Activated gamma-delta T cell treated with Interleukin-2 at 50 U/mL for 16 hours (primary cell): ENCODE results near the gene INS.

Experiments
- DNase-seq: peaks from one replicate; pipeline ENCODE4 v3.0.0-alpha.2; 2020

The INS gene

DNA sequence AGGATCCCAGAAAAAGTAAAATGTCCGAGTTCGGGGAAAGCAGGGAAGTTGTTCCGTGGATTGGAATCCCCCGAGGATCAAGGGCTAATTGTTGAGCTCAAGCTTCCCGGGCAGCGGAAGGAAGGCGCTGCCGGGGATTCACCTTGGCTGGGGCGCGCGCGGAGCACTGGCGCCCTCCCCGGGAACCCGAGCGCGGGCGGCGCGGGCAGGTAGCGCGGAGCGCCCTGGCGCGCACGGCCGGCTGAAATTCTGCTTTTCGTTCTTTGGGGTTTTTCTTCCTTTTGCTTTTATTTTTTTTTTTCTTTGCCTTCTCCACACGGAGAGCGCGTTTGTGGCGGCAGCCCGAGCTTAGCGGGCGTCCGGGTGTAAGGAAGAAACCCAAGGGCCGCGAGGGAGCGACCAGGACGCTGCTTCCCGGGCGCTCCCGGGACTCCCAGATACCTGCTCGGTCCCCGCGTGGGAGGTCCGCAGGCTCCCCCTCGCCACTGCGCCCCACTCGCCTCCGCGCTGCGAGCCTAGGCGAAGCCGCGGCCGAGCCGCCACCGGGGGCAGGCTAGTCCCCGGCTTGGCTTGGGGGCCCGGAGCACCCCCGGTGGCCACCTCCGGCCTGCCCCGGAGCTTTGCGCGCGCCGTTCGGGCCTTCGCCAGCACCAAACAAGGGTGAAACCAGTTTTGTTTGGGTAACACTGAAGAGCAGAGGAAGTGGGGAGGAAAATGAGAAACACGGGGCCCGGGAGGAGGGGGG lies 17.0 kb downstream of the INS start:
- DNase-seq: no peak

DNA sequence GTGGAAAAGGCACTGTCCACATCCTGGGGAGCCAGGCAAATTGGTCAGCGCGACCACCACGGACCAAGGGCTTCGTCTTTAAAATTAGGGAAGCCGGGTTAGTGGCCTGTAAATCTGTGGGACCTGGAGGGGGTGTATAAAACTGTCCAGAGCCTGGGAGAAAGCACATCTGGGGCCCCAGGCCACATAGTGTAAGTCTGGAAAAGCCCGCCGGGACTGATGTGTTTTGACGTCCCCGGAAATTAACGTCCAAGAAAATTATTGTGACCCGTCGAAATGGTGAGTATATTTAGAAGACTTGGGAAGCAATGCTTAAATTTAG lies 17.6 kb downstream of the INS start:
- no peak for DNase-seq

DNA sequence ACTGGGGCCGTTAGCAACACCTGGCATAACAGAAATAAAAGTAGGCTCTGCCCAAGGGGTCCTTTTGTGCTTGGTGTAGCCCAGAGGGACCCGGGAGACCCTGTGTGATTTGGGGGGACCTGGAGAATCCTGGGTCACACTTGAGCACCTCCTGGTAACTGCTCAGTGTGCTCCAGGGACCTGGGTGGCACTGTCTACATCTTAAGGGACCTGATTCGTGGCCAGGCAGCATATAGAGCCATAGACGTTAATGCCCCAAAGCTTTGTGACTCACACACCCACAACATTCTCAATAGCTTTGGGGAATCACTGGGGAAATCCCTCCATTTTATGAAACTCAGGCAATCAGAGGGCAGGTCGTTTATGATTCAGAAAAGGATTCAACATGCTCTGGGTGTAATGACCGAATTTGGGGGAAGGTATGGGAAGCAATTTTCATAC lies 18.2 kb downstream of the INS start:
- DNase-seq: no peak

DNA sequence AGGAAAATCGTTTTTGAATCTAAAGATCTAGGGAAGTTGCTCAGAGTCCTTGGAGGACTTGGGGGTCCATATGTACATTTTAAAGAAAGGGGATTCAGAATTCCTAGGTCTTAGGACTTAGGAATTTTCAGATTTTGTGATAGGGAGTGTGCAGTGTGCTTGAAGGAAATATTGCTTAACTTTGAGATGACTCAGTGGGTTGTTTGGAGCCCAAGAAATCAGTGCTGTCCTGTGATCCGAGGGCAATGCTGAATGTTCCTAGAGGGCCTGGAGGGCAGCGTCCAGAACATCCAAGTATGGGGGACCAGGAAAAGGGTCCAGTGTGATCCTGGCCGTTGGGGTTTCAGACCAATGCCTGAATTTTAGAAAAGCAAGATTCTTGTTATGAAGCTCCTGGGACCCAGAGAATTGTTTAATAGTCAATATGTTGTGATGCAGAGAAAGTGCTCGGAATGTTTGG lies 18.7 kb downstream of the INS start:
- DNase-seq: no peak

DNA sequence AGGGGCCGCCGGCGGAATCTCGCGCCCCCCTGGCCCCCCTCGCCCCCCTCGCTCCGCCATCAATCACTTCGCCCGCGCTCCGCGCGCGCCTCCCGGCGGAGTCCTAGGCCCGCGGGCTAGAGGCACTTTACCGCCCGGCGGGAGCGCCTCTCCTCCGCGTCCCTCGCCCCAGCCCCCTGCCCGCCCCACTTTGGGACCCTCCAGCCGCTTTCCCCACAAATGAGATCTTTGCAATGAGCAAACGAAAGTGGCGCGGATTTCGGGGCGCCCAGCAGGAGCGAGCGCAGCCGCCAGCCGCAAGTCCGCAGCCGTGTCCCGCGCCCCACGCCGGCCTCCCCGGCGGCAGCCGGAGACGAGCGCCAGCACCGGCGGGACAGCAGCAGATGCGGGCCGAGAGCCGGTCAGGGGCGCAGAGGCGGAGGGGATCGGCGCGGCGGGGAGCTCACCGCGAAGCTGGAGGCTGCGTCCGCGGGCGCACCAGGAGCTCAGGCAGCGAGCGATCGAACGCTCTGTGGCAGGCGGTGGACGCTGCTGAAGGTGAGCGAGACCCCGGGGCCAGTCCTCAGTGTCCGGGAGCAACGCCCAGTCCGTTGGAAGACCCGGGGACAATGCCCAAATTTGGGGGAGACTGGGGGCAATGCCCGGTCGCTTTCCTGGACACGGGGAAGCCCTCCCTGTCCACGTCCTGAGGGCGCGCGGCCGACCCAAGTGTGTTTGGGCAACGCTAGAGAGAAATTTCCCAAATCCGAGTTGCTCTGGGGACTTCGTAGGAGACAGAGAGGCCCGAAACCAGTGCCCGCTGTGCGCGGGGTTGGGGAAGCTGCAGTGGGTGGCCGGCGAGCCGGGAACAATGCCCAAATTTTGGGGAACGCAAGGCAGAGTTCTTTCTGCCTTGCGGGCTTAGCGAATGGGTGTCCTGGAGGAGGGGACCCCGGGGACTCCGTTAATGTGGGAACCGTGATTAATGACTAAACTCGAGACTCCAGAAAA lies 20.3 kb downstream of the INS start:
- no peak for DNase-seq

DNA sequence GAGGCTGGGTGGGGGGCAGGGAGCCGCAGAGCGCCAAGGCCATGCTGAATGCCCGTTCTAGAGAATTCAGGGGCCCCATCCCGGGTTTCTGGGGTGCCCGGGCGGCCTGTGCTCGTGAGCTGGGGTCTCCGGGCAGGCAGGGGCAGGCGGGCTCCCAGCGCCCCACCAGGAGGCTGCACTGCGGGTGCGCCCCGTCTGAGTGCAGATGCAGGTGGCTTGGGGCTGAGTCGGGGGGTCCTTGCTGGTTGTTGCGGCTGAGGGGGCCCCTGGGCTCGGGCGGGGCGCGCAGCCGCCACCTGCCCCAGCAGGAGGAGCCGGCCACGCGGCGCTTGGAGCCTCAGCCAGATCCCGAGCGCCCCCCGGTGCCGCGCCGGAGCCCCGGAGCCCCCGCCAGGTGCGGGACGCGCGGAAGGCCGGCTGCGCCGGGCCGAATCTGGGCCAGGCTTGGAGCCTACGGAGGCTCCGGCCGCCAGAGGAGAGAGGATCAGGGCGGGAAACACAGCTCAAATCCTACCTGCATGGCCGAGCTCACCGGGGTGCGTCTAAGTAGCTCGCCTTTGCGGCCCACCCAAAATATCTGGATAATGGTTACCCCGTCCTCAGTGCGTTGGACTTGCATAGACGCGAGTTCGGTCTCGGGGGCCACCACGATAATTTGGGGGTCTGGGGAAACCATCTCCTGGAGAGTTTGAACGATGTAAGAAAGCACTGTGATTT lies 21.2 kb downstream of the INS start:
- DNase-seq: no peak

DNA sequence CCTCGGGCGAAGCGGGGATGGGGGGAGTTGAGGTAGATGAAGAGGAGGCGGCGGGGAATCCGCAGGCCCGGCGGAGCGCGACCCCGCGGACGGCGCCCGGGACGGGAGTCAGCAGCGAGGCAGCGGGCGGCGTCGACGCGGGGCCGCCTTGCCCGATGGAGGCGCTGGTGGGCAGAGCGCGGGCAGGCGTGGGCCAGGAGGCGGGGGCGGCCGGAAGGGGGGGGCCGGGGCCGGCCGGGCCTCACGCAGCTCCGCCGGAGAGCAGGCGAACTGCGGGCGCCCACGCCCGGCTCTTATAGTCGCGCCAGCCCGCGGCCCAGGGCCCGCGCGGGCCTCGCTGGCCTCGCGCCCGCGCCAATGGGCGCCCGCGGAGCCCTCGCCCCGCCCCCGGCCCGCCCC lies 21.9 kb downstream of the INS start, which contains the start of gene IGF2:
IGF2 (minus strand) TSS at position 267 of the 399 bp plus-strand sequence. CDS start 3,866 bp downstream, outside the sequence.
- no peak for DNase-seq

DNA sequence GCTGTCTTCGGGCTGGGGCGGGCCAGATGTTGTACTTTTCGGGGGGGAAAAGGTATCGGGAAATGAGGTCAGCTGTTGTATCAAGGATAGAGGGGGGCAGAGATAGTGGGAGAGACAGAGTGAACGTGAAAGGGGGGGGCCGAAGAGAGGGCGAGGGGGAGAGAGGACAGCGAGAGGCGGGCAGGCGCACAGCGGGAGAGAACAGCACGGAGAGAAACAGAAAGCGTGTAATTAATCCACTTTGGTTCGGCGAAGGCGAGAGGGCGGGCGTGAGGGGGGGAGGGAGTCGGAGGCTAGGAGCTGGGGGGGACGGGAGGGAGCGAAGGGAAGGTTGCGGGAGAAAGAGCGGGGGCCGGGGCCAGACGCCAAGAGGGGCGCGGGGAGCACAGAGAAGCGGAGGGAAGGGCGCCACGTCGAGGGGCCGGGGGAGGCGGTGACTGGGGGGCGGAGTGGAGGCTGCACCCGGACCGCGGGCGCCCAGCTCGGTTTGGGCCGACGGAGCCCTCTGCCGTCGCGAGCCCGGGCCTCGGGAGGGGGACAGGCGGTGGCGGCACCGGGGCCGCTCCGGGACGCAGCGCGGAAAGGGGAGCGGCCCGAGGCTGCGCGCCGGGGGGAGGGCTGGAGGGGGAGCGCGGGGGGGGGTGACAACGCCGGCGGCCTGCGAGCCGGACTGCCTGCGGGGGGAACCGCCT lies 22.4 kb downstream of the INS start:
- no peak for DNase-seq

DNA sequence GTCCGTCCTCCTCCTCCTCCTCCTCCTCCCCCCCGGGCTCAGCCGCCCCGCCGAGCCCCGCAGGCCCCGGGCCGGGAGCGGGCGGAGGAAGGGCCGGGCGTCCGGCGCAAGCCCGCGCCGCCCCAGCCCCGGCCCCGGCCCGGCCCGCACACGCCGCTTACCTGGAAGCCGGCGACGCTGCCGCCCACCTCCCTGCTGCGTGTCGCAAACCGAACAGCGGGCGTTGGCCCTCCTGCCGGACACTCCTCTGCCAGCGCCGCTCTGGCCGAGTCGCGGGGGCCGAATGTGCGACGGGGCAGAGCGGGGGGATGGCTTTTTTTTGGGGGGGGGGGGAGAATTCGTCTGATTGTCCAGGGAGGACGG lies 23.0 kb downstream of the INS start:
- no peak for DNase-seq

DNA sequence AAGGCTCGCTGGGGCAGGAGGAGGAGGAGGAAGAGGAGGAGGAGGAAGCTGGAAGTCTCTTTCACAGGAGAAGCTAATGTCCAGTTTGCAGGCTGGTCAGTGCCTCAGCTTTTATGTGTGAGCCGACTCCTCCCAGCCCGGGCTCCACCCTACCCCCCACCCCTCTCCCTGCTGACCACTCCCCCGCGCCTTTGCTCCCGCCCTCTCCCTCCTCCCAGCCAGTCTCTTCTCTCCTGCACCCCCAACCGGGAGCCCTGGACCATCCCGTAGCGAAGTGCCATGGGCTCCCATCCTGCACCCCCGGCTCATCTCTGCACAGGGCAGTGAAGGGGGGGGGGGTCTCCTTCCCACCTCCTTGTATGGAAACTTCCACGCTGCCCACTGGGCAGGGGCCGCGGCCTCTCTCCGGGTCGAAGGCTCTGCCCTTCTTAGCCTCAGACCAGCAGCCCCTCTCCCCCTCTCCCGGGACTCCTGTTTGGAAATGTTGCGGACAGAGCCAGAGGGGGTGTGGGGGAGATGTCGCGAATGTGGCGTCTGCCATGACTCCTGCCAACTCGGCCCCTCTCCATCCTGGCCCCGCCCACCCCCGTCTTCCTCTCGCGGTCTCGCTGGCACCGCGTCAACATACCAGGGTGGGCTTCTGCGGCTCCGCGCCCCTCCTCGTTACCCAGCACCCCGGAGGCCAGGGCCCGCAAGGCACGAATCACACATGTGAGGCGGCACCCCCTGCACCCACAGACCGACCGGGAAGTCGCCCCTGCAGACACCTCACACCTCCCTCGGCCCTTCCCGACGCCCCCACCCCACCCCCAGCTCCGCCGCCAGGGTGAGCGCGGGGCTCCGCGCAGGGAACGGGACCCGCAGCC lies 23.6 kb downstream of the INS start:
- no peak for DNase-seq

DNA sequence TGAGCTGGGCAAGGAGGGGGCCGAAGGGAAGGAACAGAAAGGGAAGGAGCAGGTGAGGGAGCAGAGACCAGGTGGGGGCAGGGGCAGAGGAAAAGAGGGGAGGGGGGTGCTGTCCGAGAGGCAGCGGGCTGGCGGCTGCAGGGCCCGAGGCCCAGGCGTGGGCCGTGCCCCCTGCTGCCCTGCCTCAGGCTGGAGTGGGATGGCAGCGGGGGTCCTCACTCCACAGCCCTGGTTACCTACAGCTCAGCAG lies 24.1 kb downstream of the INS start:
- DNase-seq: no peak

DNA sequence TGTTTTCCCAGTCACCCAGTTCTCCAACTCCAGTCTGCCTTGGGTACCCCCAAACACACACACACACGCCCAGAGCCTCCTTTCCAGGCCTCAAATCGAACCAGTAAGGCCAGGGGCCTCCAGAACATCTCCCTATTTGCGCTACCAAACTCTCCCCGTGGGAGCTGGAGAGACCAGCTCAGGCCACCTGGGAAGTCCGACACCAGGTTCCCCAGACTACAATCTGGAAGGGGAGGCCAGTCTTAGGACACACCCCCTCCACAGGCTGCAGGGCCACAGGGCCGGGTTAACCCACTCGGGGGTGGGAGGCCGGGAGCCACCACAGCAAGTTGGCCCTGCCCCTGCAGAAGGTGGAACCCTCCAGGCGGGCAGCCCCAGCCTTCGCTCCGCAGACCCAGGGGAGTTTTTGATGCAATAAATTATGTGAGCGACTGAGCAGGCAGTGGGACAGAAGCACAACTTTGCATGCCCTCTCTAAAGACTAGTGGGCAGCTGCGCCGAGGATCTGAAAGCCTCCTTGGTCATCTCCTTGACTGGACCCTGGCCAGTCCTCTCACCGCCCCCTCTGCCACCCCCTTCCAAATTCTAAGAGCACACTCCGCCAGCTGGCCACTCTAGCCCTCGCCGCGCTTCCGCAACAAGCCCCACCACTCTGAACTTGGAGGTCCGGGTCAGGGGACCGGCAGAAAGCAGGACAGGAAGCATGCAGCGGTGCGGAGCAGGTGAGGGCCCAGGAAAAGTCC lies 24.6 kb downstream of the INS start:
- no peak for DNase-seq

DNA sequence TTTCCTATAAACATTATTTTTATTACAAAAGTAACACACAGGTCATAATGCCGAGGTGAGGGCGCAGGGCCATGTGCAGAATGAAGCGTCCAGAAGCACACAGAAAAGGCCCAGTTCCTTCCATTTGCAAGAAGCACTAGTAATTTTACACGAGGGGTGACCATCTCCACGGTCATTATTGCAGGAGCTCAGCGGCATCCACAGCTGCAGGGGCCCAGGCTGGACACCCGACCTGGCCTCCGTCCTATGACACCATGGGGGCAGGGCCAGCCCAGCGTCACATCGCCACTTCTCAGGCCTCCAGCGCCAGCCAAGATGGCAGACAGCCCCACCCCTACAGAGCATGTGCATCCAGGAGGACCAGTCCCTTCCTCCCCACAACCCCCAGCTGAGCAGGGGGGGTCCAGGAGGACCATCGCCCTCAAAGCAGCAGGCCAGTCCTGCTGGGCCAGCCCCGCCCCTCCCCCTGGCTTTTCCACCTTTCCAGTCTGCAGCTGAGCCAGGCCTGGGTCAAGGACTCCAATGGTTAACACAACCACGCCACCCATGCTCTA lies 25.3 kb downstream of the INS start:
- DNase-seq: no peak

DNA sequence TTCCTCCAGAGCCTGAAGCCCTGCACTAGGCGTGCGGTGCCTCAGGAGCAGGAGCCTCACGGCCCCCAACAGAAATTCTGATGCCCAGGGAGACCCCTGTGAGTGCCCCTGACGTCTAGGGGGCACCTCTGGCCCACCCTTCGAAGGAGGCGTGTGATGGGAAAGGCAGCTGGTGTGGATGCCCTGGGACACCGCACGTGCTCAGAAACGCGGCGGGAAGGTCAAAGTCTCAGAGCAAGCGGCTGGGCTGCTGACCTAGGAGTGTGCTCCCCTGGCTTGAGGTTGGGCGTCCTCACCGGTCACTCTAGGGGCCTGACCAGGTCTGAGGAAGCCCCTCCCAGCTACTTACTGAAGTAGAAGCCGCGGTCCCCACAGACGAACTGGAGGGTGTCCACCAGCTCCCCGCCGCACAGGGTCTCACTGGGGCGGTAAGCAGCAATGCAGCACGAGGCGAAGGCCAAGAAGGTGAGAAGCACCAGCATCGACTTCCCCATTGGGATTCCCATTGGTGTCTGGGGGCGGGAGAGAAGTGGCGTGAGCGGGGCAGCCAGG lies 25.9 kb downstream of the INS start:
- no peak for DNase-seq

DNA sequence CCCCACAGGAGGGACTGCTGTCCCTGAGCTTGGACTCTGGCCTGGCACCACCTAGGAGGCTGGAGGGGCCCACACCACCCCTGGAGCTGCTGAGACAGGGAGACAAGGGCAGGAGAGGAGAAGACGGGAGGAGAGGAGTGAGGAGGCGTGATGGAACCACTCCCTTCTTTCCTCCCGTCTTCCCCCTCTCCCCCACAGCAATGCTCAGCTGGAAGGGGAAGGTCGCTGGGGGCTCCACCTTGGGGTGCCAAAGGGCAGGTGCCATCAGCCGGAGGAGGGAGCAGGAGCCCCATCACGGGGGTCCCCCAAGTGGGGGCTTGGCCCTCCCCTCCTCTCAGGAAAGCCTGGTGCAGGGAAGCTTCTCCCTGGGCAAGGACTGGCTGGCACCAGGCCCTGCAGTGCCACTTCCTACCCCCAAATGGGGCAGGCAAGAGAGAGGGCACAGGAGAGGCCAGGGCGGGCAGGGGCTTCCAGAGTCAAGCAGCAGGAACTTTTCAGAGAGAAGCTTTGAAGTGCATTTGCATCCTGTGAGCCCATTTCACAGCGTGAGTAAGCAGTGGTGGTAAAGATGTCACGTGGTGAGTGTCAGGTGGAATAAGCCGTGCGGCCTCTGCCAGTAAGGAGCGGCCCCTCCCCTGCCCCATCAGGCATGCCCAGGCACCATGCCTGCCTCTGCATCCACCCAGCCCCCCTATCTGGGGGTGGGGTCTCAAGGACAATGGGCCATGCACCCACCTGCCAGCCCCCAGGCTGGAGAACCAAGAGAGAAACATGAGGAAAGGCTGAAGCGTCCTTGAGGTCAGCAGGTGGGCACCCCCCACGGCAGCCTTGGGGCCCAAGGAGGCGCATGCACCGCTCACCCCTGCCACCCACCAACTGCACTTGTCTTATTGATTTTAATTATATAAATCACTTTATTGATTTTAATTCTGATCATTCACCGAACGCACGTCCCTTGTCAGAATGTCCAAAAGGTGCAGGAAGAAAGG lies 26.7 kb downstream of the INS start:
- no peak for DNase-seq

DNA sequence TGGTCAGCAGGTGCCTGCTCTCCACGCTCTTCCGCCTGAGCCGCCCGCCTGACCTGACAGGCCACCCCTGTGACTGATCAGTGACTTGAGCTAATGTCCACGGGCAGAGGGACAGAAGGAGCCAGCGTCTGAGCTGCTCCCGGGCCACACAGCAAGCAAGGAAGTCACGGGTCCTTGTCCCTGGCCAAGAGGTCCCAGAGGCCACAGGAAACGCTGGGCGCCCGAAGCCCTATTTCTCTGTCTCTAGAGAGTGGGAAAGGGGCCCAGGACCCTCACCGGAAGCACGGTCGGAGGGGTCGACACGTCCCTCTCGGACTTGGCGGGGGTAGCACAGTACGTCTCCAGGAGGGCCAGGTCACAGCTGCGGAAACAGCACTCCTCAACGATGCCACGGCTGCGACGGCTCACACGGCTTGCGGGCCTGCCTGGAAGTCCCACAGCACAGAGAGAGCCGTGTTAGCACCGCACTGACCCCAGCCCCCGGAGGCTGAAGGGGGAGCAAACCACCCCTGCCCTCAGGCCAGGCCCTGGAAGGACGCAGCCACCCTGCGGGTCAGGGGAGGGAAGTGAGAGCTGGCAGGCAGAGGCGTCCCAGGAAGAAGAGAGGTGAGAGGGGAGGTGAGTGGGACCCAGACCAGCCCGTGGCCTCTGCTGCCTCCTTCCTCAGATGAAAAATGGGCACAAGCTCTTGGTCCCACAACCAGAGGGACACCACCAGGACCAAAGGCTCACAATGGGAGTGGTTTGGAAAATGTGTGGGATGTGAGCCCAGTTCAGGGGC lies 27.6 kb downstream of the INS start:
- DNase-seq: no peak

DNA sequence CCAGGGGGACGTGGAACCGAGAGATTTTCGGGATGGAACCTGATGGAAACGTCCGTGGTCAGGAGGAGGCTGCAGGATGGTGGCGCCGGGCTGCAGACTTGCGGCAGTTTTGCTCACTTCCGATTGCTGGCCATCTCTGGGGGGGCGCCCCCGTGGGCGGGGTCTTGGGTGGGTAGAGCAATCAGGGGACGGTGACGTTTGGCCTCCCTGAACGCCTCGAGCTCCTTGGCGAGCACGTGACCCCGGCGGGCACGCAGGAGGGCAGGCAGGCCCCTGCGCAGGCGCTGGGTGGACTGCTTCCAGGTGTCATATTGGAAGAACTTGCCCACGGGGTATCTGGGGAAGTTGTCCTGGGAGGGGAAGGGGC lies 28.2 kb downstream of the INS start:
- DNase-seq: no peak

DNA sequence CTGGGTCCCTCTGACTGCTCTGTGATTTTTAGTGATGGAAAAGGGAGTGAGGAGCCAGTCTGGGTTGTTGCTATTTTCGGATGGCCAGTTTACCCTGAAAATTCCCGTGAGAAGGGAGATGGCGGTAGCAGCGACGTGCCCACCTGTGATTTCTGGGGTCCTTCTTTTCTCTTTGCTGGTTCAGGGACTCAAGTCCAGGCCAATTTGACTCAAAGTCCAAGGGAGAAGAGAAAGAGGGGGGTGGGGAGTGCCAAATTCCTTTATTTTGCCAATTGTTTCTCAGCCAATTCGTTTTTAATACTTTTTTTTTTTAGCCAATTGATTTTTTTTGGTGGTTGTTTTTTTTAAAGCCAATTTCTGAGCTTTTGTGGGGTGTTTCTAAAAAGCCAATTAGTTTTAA lies 28.8 kb downstream of the INS start:
- DNase-seq: no peak
